Stomach smooth muscle (tissue), 2 donors: ENCODE data around the gene DPYSL3.
A peak's percentile ranks its signal among the peaks of the same experiment; 100 is the strongest.

Experiments
- H3K27ac ChIP-seq: one replicate; pipeline ENCODE4 v1.7.0; 2013; ENCODE audit warnings: mild to moderate bottlenecking, low read length, inconsistent platforms
- H3K27me3 ChIP-seq, 2 donors: one replicate each; pipeline ENCODE4 v1.7.0; 2013; ENCODE audit warnings: low read length in 2 of 2; ENCODE audit not compliant: insufficient read depth in 2 of 2, control insufficient read depth in 1 of 2
- H3K36me3 ChIP-seq, 2 donors: one replicate each; pipeline ENCODE4 v1.7.0; 2013; ENCODE audit warnings: low read length in 2 of 2; ENCODE audit not compliant: control insufficient read depth in 2 of 2, insufficient read depth in 2 of 2
- H3K4me1 ChIP-seq: one replicate; pipeline ENCODE4 v1.7.0; 2013; ENCODE audit warnings: low read length; ENCODE audit not compliant: control insufficient read depth, insufficient read depth
- H3K4me3 ChIP-seq, 2 donors: one replicate each; pipeline ENCODE4 v1.7.0; 2013; ENCODE audit warnings: low read length in 2 of 2
- H3K9ac ChIP-seq, 2 donors: one replicate each; pipeline ENCODE4 v1.7.0; 2013; ENCODE audit warnings: low read length in 2 of 2, mild to moderate bottlenecking in 1 of 2
- H3K9me3 ChIP-seq, 2 donors: one replicate each; pipeline ENCODE4 v1.7.0; 2013; ENCODE audit warnings: low read length in 2 of 2; ENCODE audit not compliant: control insufficient read depth in 2 of 2
- donor health status: healthy.
- donor health status: Pancreatic carcinoma.

DPYSL3 gene

GRCh38 chr5:147453875-147454814 lies 55.7 kb downstream of the DPYSL3 start:
- Histone ChIP-seq H3K9me3 (no peaks in the 10 kb centered on the region), H3K4me1 (peaks cover 49% of the 10 kb centered on the region), H3K36me3 (no peaks in the 10 kb centered on the region), H3K27me3 (no peaks in the 10 kb centered on the region), H3K9ac (peak overlapping the region; percentile 76 to 92), H3K27ac (peak overlapping the region; percentile 94), H3K4me3 (peak overlapping the region; percentile 87 to 96)

- Histone ChIP-seq H3K4me1 (peaks cover 53% of the 10 kb centered on the region), H3K9ac (peak overlapping the region; percentile 84 to 92)
Observed at GRCh38 chr5:147452165-147452811, 57.6 kb downstream of the DPYSL3 start.

DNA sequence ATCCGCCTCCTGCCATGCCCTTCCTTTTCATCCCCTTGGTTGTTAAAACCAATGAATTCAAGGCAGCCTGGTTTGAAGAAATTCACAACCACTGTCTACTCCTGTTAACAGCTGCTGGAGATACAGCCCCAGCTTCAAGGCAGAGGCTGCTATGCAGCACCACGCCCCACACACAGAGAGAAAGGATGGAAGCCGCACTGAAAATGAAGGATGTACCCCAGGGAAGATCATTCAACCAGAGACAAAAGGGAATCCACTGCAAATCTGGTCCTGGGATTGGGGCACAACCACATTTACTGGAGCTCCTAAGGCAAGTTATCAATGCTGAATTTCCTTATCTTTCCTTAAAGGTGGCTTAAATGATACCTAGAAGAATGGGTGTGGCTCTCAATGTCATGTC lies 58.7 kb downstream of the DPYSL3 start:
- H3K27me3 ChIP-seq, result no peaks in the 10 kb centered on the region
- no peaks in the 10 kb centered on the region for H3K9me3 ChIP-seq
- H3K4me3 ChIP-seq, result peak overlapping the region; percentile 87 to 96
- peak overlapping the region; percentile 94 for H3K27ac ChIP-seq
- H3K4me1 ChIP-seq, result peaks cover 55% of the 10 kb centered on the region
- peaks cover 0 to 4% of the 10 kb centered on the region in 2 donors for H3K36me3 ChIP-seq
- H3K9ac ChIP-seq, result peak overlapping the region; percentile 6 to 92

More at GRCh38 chr5:147452165-147452811, 57.6 kb downstream of the DPYSL3 start:
- Histone ChIP-seq H3K27me3 (no peaks in the 10 kb centered on the region), H3K27ac (peak overlapping the region; percentile 94), H3K36me3 (no peaks in the 10 kb centered on the region), H3K4me3 (peak overlapping the region; percentile 87 to 96), H3K9me3 (no peaks in the 10 kb centered on the region)

GRCh38 chr5:147450606-147451005 lies 59.3 kb downstream of the DPYSL3 start:
- H3K9ac ChIP-seq, result peak overlapping the region in 1 of 2 donors; percentile 5
- H3K36me3 ChIP-seq, result peaks cover 0 to 4% of the 10 kb centered on the region in 2 donors
- no peaks in the 10 kb centered on the region for H3K27me3 ChIP-seq
- no peaks in the 10 kb centered on the region for H3K9me3 ChIP-seq
- peak overlapping the region; percentile 6 to 40 for H3K4me3 ChIP-seq
- H3K27ac ChIP-seq, result peak overlapping the region; percentile 69
- H3K4me1 ChIP-seq, result peaks cover 50% of the 10 kb centered on the region

- H3K27ac ChIP-seq, result peak overlapping the region; percentile 33
- H3K9ac ChIP-seq, result no peak overlapping the region
- no peaks in the 10 kb centered on the region for H3K27me3 ChIP-seq
- H3K36me3 ChIP-seq, result peaks cover 0 to 4% of the 10 kb centered on the region in 2 donors
- peak overlapping the region in 1 of 2 donors; percentile 1 for H3K4me3 ChIP-seq
- H3K9me3 ChIP-seq, result no peaks in the 10 kb centered on the region
- H3K4me1 ChIP-seq, result peaks cover 52% of the 10 kb centered on the region
Observed at GRCh38 chr5:147448766-147449165, 61.1 kb downstream of the DPYSL3 start.

GRCh38 chr5:147446523-147446922 lies 63.3 kb downstream of the DPYSL3 start:
- Histone ChIP-seq H3K4me1 (peaks cover 45% of the 10 kb centered on the region), H3K9ac (no peak overlapping the region), H3K36me3 (peaks cover 0 to 4% of the 10 kb centered on the region in 2 donors), H3K27me3 (no peaks in the 10 kb centered on the region), H3K9me3 (no peaks in the 10 kb centered on the region), H3K27ac (peak overlapping the region; percentile 76), H3K4me3 (no peak overlapping the region)

DNA sequence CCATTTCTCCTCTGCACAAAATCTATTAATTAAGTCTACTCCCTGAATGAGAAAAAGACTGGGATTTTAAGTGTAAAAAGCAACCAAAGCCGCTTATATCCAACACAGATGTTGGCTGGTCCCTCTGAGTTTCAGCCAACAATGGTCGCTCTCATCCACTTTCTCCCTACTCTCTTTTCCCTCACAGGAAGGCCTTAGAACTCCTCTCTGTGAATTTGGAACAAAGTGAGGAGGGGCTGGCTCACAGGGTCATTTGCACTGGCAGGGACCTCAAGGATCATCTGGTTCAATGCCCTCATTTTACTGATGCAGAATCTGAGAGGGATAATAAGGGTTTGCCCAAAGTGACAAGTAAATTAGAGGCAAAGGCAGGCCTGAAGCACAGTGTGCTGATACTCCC lies 64.0 kb downstream of the DPYSL3 start:
- Histone ChIP-seq H3K36me3 (peaks cover 0 to 4% of the 10 kb centered on the region in 2 donors), H3K27me3 (no peaks in the 10 kb centered on the region), H3K9me3 (no peaks in the 10 kb centered on the region), H3K4me1 (peaks cover 39% of the 10 kb centered on the region), H3K9ac (peak overlapping the region in 1 of 2 donors; percentile 23), H3K4me3 (no peak overlapping the region), H3K27ac (peak overlapping the region; percentile 76)

DNA sequence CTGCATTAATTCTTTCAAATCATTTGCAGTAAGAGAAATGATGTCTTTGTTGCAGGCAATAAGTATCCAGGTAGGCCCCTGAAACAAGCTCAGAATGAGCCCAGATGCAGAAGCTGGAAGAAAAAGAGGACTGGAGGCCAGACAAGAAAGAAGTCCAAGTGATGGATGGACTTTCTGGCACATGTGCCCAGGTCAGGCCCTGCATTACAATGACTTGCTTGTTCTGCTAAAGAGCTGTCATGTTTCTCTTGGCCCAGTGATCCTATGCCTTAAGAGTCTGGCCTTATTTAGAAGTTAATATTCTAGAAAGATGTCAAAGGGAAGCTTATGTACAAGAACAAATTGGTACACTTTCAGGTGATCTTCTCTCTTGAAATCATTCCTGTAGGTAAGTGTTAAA lies 64.8 kb downstream of the DPYSL3 start:
- H3K36me3 ChIP-seq, result peaks cover 0 to 4% of the 10 kb centered on the region in 2 donors
- H3K9ac ChIP-seq, result peak overlapping the region in 1 of 2 donors; percentile 35
- H3K4me1 ChIP-seq, result peaks cover 33% of the 10 kb centered on the region
- H3K27ac ChIP-seq, result peak overlapping the region; percentile 76
- no peaks in the 10 kb centered on the region for H3K9me3 ChIP-seq
- no peaks in the 10 kb centered on the region for H3K27me3 ChIP-seq
- no peak overlapping the region for H3K4me3 ChIP-seq

GRCh38 chr5:147442224-147442623 lies 67.6 kb downstream of the DPYSL3 start:
- peaks cover 0 to 4% of the 10 kb centered on the region in 2 donors for H3K36me3 ChIP-seq
- H3K4me3 ChIP-seq, result no peak overlapping the region
- H3K9me3 ChIP-seq, result no peaks in the 10 kb centered on the region
- no peaks in the 10 kb centered on the region for H3K27me3 ChIP-seq
- no peak overlapping the region for H3K9ac ChIP-seq
- H3K4me1 ChIP-seq, result peaks cover 34% of the 10 kb centered on the region
- peak overlapping the region; percentile 20 for H3K27ac ChIP-seq

DNA sequence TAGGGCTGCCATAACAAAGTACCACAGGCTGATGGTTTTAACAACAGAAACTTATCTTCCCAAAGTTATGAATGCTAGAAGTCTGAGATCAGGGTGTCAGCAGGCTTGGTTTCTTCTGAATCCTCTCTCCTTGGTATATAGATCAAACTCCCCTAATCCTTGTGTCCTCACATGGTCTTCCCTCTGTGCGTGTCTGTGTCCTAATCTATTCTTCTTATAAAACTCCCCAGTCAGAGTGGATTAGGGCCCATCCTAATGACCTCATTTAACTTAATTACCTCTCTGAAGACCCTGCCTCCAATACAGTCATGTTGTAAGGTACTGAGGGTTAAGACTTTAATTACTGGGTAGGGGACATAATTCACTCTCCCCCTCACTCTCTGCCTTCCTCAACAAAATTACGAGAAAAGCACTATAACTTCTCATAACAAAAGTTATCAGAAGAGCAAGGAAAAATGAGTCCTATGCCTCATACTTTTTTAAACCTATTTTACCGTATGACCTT lies 68.6 kb downstream of the DPYSL3 start:
- peak overlapping the region; percentile 20 for H3K27ac ChIP-seq
- peaks cover 32% of the 10 kb centered on the region for H3K4me1 ChIP-seq
- H3K27me3 ChIP-seq, result no peaks in the 10 kb centered on the region
- no peaks in the 10 kb centered on the region for H3K9me3 ChIP-seq
- no peak overlapping the region for H3K9ac ChIP-seq
- H3K36me3 ChIP-seq, result peaks cover 0 to under 1% of the 10 kb centered on the region in 2 donors
- H3K4me3 ChIP-seq, result no peak overlapping the region
